ENCODE data around the gene RAD51B.

DNA sequence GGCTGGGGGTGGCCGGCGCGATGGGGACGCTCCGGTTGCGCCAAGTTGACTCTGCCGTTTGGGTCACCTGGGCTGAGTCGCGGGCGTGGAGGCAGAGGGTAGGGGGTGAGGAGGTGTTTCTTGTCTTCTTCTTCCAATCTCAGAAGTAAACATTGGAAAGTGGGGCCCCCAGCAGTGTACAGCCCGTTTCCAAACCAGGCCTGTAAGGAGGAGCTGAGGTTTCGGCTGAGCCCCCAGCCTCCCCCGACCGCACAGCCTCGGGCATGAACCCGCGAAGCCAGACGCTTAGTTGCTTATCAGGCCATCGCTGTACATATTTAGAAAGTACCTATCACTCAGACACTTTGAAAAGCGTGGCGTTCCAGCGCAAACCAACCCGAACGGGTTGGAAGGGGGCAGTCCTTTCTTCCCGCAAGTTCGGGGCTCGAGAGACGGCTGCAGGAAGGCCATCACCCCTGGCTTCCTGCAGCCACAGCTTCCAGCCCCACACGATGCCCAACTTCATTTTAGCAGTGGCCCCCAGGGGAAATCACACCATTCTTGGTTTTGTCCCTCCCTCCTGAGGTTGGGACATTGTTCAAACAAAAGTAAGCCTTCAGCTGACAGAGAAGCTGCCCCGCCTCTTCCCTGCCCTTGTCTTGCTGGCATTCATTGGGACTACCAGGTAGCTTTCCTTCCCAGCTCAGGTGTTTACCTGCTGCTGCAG lies 809.2 kb downstream of the RAD51B start:
- TF ChIP-seq CTCF (conservative IDR thresholded peaks at IDR 0.05; ENCODE audit: low read depth, low read length) (no peak), EZH2 (IDR thresholded peaks at IDR 0.05; ENCODE audit: borderline replicate concordance, low read depth, low read length, poor library complexity, severe bottlenecking) (no peak)

Data from A673 (cell line).